Cardiac fibroblast (primary cell): ENCODE measurements around the gene ADRB2.

ENCODE experiments used
- DNase-seq, 2 donors: peaks; one replicate each; pipeline versions ENCODE4 v3.0.0 to v3.0.0-alpha.2; 2010; ENCODE audit warnings: low read depth in 2 of 2
- H3K4me3 ChIP-seq, 2 donors: replicated peaks in 1 of 2; 1 replicate in 1 of 2; 2 replicates in 1 of 2; pipeline ENCODE4 v1.5.1; 2011; ENCODE audit warnings: low read depth in 2 of 2, low read length in 2 of 2, mild to moderate bottlenecking in 2 of 2, moderate library complexity in 1 of 2
- TF ChIP-seq, protein P1 (sequence below): IDR thresholded peaks from one replicate; pipeline ENCODE4 v1.5.1; 2011; ENCODE audit warnings: low read depth, mild to moderate bottlenecking, low read length, inconsistent platforms

ADRB2 gene

DNA sequence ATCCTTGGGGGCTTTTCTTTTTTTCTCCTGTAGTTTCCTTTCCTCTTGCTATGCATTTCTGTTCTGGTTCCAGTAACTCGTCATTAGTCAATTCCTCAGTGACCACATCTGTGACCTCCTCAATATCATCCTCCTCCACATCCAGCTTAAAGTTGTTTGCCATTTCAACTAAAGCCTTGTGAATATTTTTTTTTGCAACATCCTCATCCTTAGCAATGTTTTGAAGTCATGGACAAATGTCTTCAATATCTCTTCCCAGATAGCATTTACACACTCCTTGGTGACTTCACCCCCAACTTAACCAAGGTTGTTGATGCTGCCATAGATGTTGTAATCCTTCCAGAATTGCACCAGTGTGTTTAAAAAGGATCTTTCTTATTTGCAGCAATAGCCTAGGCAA, 14.7 kb upstream of the ADRB2 start:
- H3K4me3 ChIP-seq, result no peak overlapping the region
- no peak for DNase-seq
- TF ChIP-seq, protein P1, sequence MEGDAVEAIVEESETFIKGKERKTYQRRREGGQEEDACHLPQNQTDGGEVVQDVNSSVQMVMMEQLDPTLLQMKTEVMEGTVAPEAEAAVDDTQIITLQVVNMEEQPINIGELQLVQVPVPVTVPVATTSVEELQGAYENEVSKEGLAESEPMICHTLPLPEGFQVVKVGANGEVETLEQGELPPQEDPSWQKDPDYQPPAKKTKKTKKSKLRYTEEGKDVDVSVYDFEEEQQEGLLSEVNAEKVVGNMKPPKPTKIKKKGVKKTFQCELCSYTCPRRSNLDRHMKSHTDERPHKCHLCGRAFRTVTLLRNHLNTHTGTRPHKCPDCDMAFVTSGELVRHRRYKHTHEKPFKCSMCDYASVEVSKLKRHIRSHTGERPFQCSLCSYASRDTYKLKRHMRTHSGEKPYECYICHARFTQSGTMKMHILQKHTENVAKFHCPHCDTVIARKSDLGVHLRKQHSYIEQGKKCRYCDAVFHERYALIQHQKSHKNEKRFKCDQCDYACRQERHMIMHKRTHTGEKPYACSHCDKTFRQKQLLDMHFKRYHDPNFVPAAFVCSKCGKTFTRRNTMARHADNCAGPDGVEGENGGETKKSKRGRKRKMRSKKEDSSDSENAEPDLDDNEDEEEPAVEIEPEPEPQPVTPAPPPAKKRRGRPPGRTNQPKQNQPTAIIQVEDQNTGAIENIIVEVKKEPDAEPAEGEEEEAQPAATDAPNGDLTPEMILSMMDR, result no peak

DNA sequence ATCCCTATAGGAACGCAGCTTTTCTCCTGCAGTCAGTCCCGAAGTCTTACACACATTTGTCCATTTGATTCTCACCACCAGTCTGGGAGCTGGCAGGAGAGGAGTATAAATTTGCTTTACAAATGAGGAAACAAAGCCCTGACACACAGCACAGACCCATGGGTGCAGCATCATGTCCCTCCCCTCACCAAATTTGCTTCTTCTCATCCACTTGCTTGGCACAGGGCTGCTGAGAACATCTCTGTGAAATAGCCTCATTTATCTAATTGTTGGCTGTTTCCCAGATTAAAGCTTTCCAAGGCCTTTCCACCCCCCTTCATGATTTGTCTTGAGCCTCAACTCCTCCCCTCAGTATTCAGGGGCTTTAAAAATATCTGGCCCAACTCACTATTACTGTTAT, 11.3 kb upstream of the ADRB2 start:
- no peak for DNase-seq
- TF ChIP-seq, protein P1, result no peak
- H3K4me3 ChIP-seq, result no peak overlapping the region

DNA sequence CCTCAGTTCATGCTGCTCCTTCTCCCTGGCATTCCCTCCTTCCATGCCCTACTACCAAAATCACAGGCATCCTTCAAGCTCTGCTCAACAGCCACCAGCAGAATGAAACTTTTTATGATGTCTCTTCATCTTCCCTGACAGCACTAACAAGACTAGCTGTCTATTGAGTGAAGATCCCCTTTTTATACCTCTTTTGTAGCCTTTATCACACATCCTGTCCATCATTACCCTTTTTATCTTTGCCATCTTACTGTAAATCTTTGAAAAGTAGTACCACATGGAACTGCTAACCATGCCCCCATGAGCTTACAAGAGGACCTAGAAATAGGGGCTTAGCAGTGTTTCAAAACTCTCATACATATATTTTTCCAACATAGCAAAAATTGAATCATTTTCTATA, 10.8 kb upstream of the ADRB2 start:
- TF ChIP-seq, protein P1, result no peak
- no peak overlapping the region for H3K4me3 ChIP-seq
- no peak for DNase-seq

DNA sequence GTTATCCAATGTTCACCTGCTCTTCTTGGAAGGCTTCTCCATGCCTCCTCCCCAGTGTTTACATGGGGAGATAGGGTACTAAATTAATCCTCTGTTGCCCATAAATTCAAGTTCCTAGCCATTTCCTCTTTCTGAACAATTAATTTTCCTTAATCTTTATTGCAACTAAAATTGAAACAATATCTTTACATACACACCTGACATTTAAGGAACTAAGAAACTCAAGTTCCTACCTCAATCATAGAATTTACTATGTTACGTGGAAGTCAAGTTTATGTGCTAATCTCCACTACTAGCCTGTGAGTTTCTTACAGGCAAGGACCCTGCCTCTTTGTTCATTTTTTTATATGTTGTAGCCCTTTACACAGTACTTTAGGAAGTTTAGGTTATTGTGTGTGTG, 10.1 kb upstream of the ADRB2 start:
- no peak overlapping the region for H3K4me3 ChIP-seq
- TF ChIP-seq, protein P1, result no peak

DNA sequence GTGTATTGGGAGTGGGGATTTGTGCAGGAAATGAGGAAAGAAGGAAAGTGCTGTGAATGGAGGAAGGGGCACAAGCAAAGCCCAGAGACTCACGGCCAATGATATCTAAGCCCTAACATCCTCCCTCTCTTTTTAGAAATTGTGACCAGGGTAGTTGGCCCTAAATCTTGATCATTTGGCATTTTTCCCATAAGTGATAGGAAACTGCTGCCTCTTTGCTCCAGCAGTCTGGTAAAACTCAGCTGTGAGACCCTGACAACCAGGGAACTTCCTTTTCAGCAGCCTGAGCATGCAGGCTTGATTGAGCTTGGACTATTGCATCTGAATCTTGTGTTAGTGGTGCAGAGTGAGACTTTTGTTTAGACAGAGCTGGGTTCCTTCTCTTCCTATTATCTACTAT, 9.6 kb upstream of the ADRB2 start:
- no peak overlapping the region for H3K4me3 ChIP-seq
- DNase-seq, result no peak
- TF ChIP-seq, protein P1, result no peak

More for the DNA sequence above, 10.1 kb upstream of the ADRB2 start:
- DNase-seq, result no peak

DNA sequence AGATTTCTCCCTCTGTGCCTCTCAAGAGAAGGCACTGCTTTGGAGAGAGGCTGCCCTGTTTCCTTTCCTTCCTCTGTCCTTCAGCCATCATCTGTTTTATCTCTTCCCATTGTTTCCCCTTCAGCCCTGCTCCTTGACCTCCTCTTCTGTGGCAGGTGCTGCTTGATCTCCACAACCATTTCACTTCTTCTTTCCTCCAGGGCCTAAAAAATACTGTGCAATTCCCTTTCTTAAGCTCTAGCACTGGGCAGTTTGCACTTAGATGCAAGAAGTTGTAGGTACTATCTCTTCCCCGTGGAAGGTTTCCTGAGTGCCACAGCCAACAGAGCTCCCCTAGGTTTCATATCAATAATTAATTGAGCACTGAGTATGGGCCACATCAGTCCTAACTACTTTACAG, 8.8 kb upstream of the ADRB2 start:
- H3K4me3 ChIP-seq, result no peak overlapping the region
- no peak for DNase-seq
- TF ChIP-seq, protein P1, result no peak
